Glomerular visceral epithelial cell (primary cell): Measurements from ENCODE around the gene C11orf21.

Source experiments
- DNase-seq: peaks from one replicate; pipeline ENCODE4 v3.0.0-alpha.2; 2016; ENCODE audit errors: extremely low spot score

C11orf21 gene

GRCh38 chr11:2320568-2321310, 19.0 kb upstream of the C11orf21 start:
- no peak for DNase-seq

- DNase-seq = no peak
Measured at GRCh38 chr11:2319791-2320472, 18.2 kb upstream of the C11orf21 start.

GRCh38 chr11:2318707-2319106, 17.0 kb upstream of the C11orf21 start:
- DNase-seq = no peak

GRCh38 chr11:2318123-2318522, 16.4 kb upstream of the C11orf21 start:
- no peak for DNase-seq

- DNase-seq = no peak
Measured at GRCh38 chr11:2317354-2318050, 15.8 kb upstream of the C11orf21 start.

GRCh38 chr11:2316963-2317244, 15.2 kb upstream of the C11orf21 start:
- no peak for DNase-seq

- no peak for DNase-seq
Measured at GRCh38 chr11:2316169-2316962, 14.6 kb upstream of the C11orf21 start.

- no peak for DNase-seq
Measured at GRCh38 chr11:2315395-2316168, 13.9 kb upstream of the C11orf21 start.

- DNase-seq = no peak
Measured at GRCh38 chr11:2314525-2315394, 13.0 kb upstream of the C11orf21 start.

GRCh38 chr11:2314136-2314524, 12.4 kb upstream of the C11orf21 start:
- DNase-seq = no peak

GRCh38 chr11:2313051-2313951, 11.6 kb upstream of the C11orf21 start:
- DNase-seq = no peak

GRCh38 chr11:2312232-2313042, 10.7 kb upstream of the C11orf21 start:
- peak; percentile 30 for DNase-seq

- DNase-seq = no peak
Measured at GRCh38 chr11:2311353-2312133, 9.8 kb upstream of the C11orf21 start.

GRCh38 chr11:2310786-2311352, 9.2 kb upstream of the C11orf21 start:
- no peak for DNase-seq

GRCh38 chr11:2310073-2310785, 8.5 kb upstream of the C11orf21 start:
- no peak for DNase-seq

GRCh38 chr11:2309251-2310072, 7.7 kb upstream of the C11orf21 start:
- DNase-seq = no peak
